Mesenchymal stem cell (in vitro differentiated cells and primary cell): Measurements from ENCODE around the gene COL16A1.

Experiments
- DNase-seq: peaks from one replicate; pipeline ENCODE4 v3.0.0-alpha.2; 2013
- H2AFZ ChIP-seq: one replicate; pipeline ENCODE4 v1.6.1; 2013; ENCODE audit warnings: low read depth, mild to moderate bottlenecking, control low read depth, inconsistent platforms, low read length, moderate library complexity
- H2AK5ac ChIP-seq: 2 replicates; pipeline ENCODE4 v1.6.1; 2013; ENCODE audit warnings: low read length, moderate library complexity, mild to moderate bottlenecking, inconsistent platforms; ENCODE audit not compliant: severe bottlenecking
- H2BK120ac ChIP-seq: one replicate; pipeline ENCODE4 v1.6.1; 2013; ENCODE audit warnings: low read depth, mild to moderate bottlenecking, inconsistent platforms, low read length, moderate library complexity
- H2BK12ac ChIP-seq, 2 experiments: one replicate each; pipeline ENCODE4 v1.6.1; 2013; ENCODE audit warnings: inconsistent platforms in 2 of 2, low read length in 2 of 2, mild to moderate bottlenecking in 2 of 2, moderate library complexity in 2 of 2, control low read depth in 1 of 2
- H2BK15ac ChIP-seq: one replicate; pipeline ENCODE4 v1.6.1; 2013; ENCODE audit warnings: mild to moderate bottlenecking, low read depth, inconsistent platforms; ENCODE audit not compliant: poor library complexity, severe bottlenecking
- H2BK5ac ChIP-seq: 2 replicates; pipeline ENCODE4 v1.6.1; 2013; ENCODE audit warnings: low read depth, mild to moderate bottlenecking, low read length, control low read depth, inconsistent platforms; ENCODE audit not compliant: poor library complexity, severe bottlenecking
- H3K14ac ChIP-seq, 2 experiments: one replicate each; pipeline ENCODE4 v1.6.1; 2013; ENCODE audit warnings: inconsistent platforms in 2 of 2, low read length in 2 of 2, control low read depth in 1 of 2, mild to moderate bottlenecking in 1 of 2, moderate library complexity in 1 of 2
- H3K18ac ChIP-seq, 2 experiments: one replicate each; pipeline ENCODE4 v1.6.1; 2013; ENCODE audit warnings: inconsistent platforms in 2 of 2, low read length in 2 of 2, control low read depth in 1 of 2, low read depth in 1 of 2, mild to moderate bottlenecking in 1 of 2
- H3K23ac ChIP-seq, 2 experiments: one replicate each; pipeline ENCODE4 v1.6.1; 2013; ENCODE audit warnings: inconsistent platforms in 2 of 2, low read length in 2 of 2, mild to moderate bottlenecking in 2 of 2, moderate library complexity in 2 of 2, control low read depth in 1 of 2
- H3K27ac ChIP-seq: 2 replicates; pipeline ENCODE4 v1.5.1; 2013; ENCODE audit warnings: mild to moderate bottlenecking, moderate library complexity, low read length, control low read depth, inconsistent platforms; ENCODE audit not compliant: poor library complexity, severe bottlenecking
- H3K27me3 ChIP-seq, 2 experiments: 2 replicates each; pipeline versions ENCODE4 v1.6.1 to v1.7.0; 2013; ENCODE audit warnings: low read length in 2 of 2, mild to moderate bottlenecking in 2 of 2, moderate library complexity in 2 of 2, control low read depth in 1 of 2, inconsistent platforms in 1 of 2; ENCODE audit not compliant: control insufficient read depth in 1 of 2, insufficient read depth in 1 of 2
- H3K36me3 ChIP-seq, 2 experiments: 2 replicates each; pipeline versions ENCODE4 v1.6.1 to v1.7.0; 2013; ENCODE audit warnings: low read length in 2 of 2, control low read depth in 1 of 2, inconsistent platforms in 1 of 2, low read depth in 1 of 2, mild to moderate bottlenecking in 1 of 2; ENCODE audit not compliant: insufficient read depth in 2 of 2, control insufficient read depth in 1 of 2
- H3K4ac ChIP-seq, 2 experiments: one replicate each; pipeline ENCODE4 v1.6.1; 2013; ENCODE audit warnings: inconsistent platforms in 2 of 2, low read length in 2 of 2, mild to moderate bottlenecking in 2 of 2, moderate library complexity in 2 of 2, control low read depth in 1 of 2, low read depth in 1 of 2
- H3K4me1 ChIP-seq: 2 replicates; pipeline ENCODE4 v1.6.1; 2013; ENCODE audit warnings: low read depth, low read length, control low read depth; ENCODE audit not compliant: control insufficient read depth, insufficient read depth
- H3K4me2 ChIP-seq: 2 replicates; pipeline ENCODE4 v1.6.1; 2013; ENCODE audit warnings: low read length, mild to moderate bottlenecking, inconsistent platforms; ENCODE audit not compliant: poor library complexity, severe bottlenecking
- H3K4me3 ChIP-seq, 2 experiments: 2 replicates each; pipeline versions ENCODE4 v1.5.1 to v1.7.0; 2013; ENCODE audit warnings: low read length in 2 of 2, mild to moderate bottlenecking in 2 of 2, control low read depth in 1 of 2, low read depth in 1 of 2; ENCODE audit not compliant: insufficient read depth in 1 of 2
- H3K79me1 ChIP-seq: replicated peaks from 2 replicates; pipeline ENCODE4 v1.6.1; 2013; ENCODE audit warnings: mild to moderate bottlenecking, control low read depth, low read length, inconsistent platforms; ENCODE audit not compliant: poor library complexity, severe bottlenecking
- H3K9ac ChIP-seq: 2 replicates; pipeline ENCODE4 v1.7.0; 2013; ENCODE audit warnings: mild to moderate bottlenecking, low read length, moderate library complexity
- H3K9me3 ChIP-seq: 2 replicates; pipeline ENCODE4 v1.7.0; 2013; ENCODE audit warnings: mild to moderate bottlenecking, low read length; ENCODE audit not compliant: control insufficient read depth
- H4K8ac ChIP-seq: one replicate; pipeline ENCODE4 v1.6.1; 2013; ENCODE audit warnings: inconsistent platforms, mild to moderate bottlenecking, low read length, moderate library complexity
- H4K91ac ChIP-seq: one replicate; pipeline ENCODE4 v1.6.1; 2013; ENCODE audit warnings: mild to moderate bottlenecking, low read length, inconsistent platforms
- WGBS: methylation state at CpG from one replicate; pipeline ENCODE4 v1.1.7; 2013; ENCODE audit warnings: mixed read lengths; 5-methylcytosine and 5-hydroxymethylcytosine counted together

COL16A1 gene

DNA sequence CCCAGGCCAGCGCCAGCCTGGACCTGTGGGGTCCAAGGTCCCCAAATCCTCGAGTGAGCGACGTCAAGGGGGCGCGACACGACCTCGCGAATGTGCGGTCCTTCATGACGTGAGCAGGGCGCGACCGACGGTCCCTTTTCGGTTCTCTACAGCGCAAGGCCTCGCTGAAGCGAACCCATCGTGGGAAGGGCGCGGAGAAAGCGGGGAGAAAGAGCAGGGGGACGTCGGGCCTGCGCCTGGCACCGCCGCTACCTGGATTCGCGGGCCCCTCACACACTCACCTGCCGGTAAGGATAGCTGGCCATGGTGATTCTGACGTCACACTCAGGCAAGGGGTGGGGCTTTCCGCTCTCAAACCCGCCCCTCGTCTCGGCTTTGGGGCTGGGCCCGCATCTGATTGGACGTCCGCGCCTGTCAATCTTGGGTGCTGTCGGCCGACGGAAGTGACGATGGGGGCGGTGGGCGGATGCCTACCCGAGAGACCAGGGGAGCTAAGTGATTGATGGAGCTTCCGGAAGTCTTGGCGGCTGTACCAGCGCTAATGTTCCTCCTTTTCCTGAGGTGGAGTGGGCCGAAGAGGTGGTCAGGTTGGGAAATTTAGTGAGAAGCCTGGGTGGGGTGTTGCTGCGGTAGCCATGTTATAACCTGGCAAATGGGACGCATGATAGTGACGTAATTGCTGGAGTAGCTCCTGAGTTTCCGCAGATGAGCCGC, 59.1 kb downstream of the COL16A1 start, which contains the start of gene PEF1:
TSS of gene PEF1 (minus strand) at position 317 of the 714 bp plus-strand sequence. CDS start at position 305, 12 bp downstream.
- Histone ChIP-seq H2BK12ac (peak within 1 kb of the TSS in 1 of 2 experiments; percentile 75), H3K9me3 (no peaks in the 10 kb centered on the region)
- WGBS, result under 1% methylated on average over 51 of the region's 56 CpGs

DNA sequence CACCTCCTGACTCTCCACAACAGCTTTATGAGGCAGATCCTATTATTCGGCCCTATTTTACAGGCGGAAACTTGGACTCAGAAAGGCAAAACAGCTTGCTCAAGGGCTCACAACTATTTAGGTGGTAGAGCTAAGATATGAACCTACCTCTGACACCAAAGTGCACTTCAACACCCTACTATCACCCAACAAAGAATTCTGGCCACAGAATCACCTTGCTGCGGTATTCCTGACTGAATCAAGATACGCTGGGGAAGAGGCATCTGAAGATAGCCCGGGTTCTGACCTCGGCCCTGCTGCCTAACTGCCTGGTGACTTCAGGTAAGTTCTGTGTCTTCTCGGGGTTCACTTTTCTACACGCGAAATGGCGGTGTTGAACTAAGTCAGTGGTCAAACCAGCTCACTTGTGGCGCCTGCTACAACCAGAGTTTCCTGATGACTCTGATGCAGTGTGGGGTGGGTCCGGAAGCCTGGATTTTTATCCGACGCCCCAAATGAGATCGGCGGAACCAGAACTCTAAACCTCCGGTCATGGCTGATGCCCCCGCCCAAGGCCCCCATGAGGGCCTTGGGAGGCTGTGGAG, 59.7 kb downstream of the COL16A1 start:
- H2BK15ac ChIP-seq, result peak overlapping the region; percentile 92
- peak overlapping the region; percentile 89 for H4K91ac ChIP-seq
- no peak overlapping the region for H3K23ac ChIP-seq
- H3K27ac ChIP-seq, result peak overlapping the region; percentile 55
- no peaks in the 10 kb centered on the region for H3K27me3 ChIP-seq
- H3K9ac ChIP-seq, result peak overlapping the region; percentile 97
- H4K8ac ChIP-seq, result peak overlapping the region; percentile 84
- peak overlapping the region; percentile 78 to 93 for H3K18ac ChIP-seq
- H2BK12ac ChIP-seq, result no peak overlapping the region
- peak overlapping the region in 1 of 2 experiments; percentile 95 for H3K14ac ChIP-seq
- peak overlapping the region; percentile 85 to 99 for H3K4me3 ChIP-seq
- DNase-seq, result no peak
- peak overlapping the region; percentile 82 for H3K4ac ChIP-seq
- 9% methylated on average over 18 of the region's 18 CpGs for WGBS
- no peak overlapping the region for H2AK5ac ChIP-seq
- H3K9me3 ChIP-seq, result no peaks in the 10 kb centered on the region
- peaks cover 25% of the 10 kb centered on the region for H3K79me1 ChIP-seq
- H2BK5ac ChIP-seq, result peak overlapping the region; percentile 11
- peak overlapping the region; percentile 44 for H2BK120ac ChIP-seq
- H3K4me2 ChIP-seq, result peak overlapping the region; percentile 68
- peaks cover 14% of the 10 kb centered on the region for H3K4me1 ChIP-seq
- peaks cover 4 to 5% of the 10 kb centered on the region in 2 experiments for H3K36me3 ChIP-seq
- peak overlapping the region; percentile 98 for H2AFZ ChIP-seq

More for the DNA sequence above, 59.1 kb downstream of the COL16A1 start, which contains the start of gene PEF1:
- peak within 1 kb of the TSS; percentile 44 for H2BK120ac ChIP-seq
- H2AK5ac ChIP-seq, result no peak within 1 kb of the TSS
- peak within 1 kb of the TSS; percentile 78 to 93 for H3K18ac ChIP-seq
- peaks cover 0 to 5% of the 10 kb centered on the region in 2 experiments for H3K36me3 ChIP-seq
- H4K91ac ChIP-seq, result peak within 1 kb of the TSS; percentile 89
- peak within 1 kb of the TSS; percentile 95 for H2BK15ac ChIP-seq
- H3K4ac ChIP-seq, result peak within 1 kb of the TSS; percentile 82
- H3K4me3 ChIP-seq, result peak within 1 kb of the TSS; percentile 85 to 99
- H3K23ac ChIP-seq, result no peak within 1 kb of the TSS
- H3K4me2 ChIP-seq, result peak within 1 kb of the TSS; percentile 68
- peak within 1 kb of the TSS; percentile 90 for H3K27ac ChIP-seq
- peak within 1 kb of the TSS; percentile 98 for H2AFZ ChIP-seq
- peaks cover 20% of the 10 kb centered on the region for H3K79me1 ChIP-seq
- H3K14ac ChIP-seq, result peak within 1 kb of the TSS in 1 of 2 experiments; percentile 95
- H2BK5ac ChIP-seq, result peak within 1 kb of the TSS; percentile 11
- H4K8ac ChIP-seq, result peak within 1 kb of the TSS; percentile 93
- peak; percentile 98 for DNase-seq
- peak within 1 kb of the TSS; percentile 97 for H3K9ac ChIP-seq
- H3K27me3 ChIP-seq, result no peaks in the 10 kb centered on the region
- H3K4me1 ChIP-seq, result peaks cover 9% of the 10 kb centered on the region

DNA sequence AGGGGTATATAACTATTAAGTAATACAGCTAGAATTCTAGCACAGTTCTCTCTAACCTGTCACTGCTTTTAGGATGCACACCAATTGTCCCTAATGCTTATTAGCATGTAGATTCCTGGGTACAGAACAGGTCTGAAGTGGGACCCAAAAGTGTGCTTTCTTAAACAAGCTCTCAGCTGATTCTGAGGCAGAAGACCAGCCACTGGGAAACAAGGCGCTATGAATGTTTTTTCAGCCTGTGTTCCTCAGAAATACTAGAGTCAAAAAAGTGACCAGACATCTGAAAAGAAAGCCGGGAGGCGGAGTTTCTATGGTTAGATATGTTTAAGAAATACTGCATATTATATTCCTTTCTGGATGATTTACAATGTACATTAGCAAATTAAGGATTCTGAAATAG, 60.9 kb downstream of the COL16A1 start:
- H3K4ac ChIP-seq, result no peak overlapping the region
- H3K14ac ChIP-seq, result no peak overlapping the region
- no peak overlapping the region for H3K27ac ChIP-seq
- no peak overlapping the region for H4K8ac ChIP-seq
- H3K4me3 ChIP-seq, result no peak overlapping the region
- peaks cover 15% of the 10 kb centered on the region for H3K4me1 ChIP-seq
- H3K36me3 ChIP-seq, result peaks cover 5% of the 10 kb centered on the region in 2 experiments
- no peak for DNase-seq
- no peaks in the 10 kb centered on the region for H3K9me3 ChIP-seq
- 92% methylated on average over 1 of the region's 3 CpGs for WGBS
- no peak overlapping the region for H2AFZ ChIP-seq
- no peak overlapping the region for H2BK15ac ChIP-seq
- H2AK5ac ChIP-seq, result no peak overlapping the region
- no peak overlapping the region for H2BK120ac ChIP-seq
- H2BK12ac ChIP-seq, result no peak overlapping the region
- H4K91ac ChIP-seq, result no peak overlapping the region
- no peaks in the 10 kb centered on the region for H3K27me3 ChIP-seq
- H2BK5ac ChIP-seq, result no peak overlapping the region
- H3K4me2 ChIP-seq, result no peak overlapping the region
- H3K18ac ChIP-seq, result no peak overlapping the region
- H3K23ac ChIP-seq, result no peak overlapping the region
- H3K79me1 ChIP-seq, result peaks cover 27% of the 10 kb centered on the region
- H3K9ac ChIP-seq, result no peak overlapping the region

DNA sequence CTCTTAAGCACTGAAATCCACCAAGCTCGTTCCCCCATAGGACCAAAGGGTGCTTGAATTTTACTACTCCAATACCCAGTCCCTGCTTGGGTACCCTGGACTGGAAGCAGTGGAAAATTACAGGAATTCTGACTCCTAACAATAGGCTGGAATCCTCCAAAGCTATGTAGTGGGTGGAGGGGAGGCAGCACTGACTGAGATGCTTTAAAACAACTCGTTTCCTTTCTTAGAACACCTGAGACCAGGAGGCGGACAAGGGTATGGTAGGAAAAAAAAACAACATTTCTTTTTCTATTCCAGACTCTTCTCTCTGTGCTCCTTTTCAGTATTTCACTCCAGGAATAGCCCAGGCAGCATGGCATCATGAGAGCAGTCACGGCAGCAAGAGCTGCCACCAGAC, 61.5 kb downstream of the COL16A1 start:
- WGBS, result 92% methylated on average over 4 of the region's 4 CpGs
- no peak overlapping the region for H3K18ac ChIP-seq

More for the DNA sequence above, 61.5 kb downstream of the COL16A1 start:
- H3K9ac ChIP-seq, result no peak overlapping the region
- no peak overlapping the region for H2AFZ ChIP-seq
- H2BK120ac ChIP-seq, result no peak overlapping the region
- peaks cover 31% of the 10 kb centered on the region for H3K79me1 ChIP-seq
- H2BK5ac ChIP-seq, result no peak overlapping the region
- H3K14ac ChIP-seq, result no peak overlapping the region
- H3K4me3 ChIP-seq, result no peak overlapping the region
- H3K4me2 ChIP-seq, result no peak overlapping the region
- H3K27me3 ChIP-seq, result no peaks in the 10 kb centered on the region
- DNase-seq, result no peak
- no peak overlapping the region for H2AK5ac ChIP-seq
- H4K91ac ChIP-seq, result no peak overlapping the region
- no peak overlapping the region for H4K8ac ChIP-seq
- H3K23ac ChIP-seq, result no peak overlapping the region
- H3K4ac ChIP-seq, result no peak overlapping the region
- H3K4me1 ChIP-seq, result peaks cover 15% of the 10 kb centered on the region
- H3K36me3 ChIP-seq, result peaks cover 5% of the 10 kb centered on the region in 2 experiments
- H2BK12ac ChIP-seq, result no peak overlapping the region
- no peak overlapping the region for H3K27ac ChIP-seq
- no peak overlapping the region for H2BK15ac ChIP-seq
- no peaks in the 10 kb centered on the region for H3K9me3 ChIP-seq
